ENCODE results near the gene BUB1B. TPM values are rescaled to one million over a fixed set of nuclear protein-coding genes. Genes with fewer than 3 reads are reported as not detected.
A peak's percentile ranks its signal among the peaks of the same experiment; 100 is the strongest.

The BUB1B gene
- polyA plus RNA-seq, 1 donor (not counting 4 experiments of a cell fraction or from before 2014, with no cell fraction given), result 19.7 TPM

GRCh38 chr15:40229316-40229715 lies 68.4 kb downstream of the BUB1B start:
- Histone ChIP-seq H3K4me1 (ENCODE audit: control insufficient read depth, extremely low read depth, insufficient read depth, low read length) (peaks cover 49% of the 10 kb centered on the region), H2AFZ (ENCODE audit: control insufficient read depth, low read length) (no peak overlapping the region), H3K79me2 (ENCODE audit: control insufficient read depth, insufficient read depth, low read length) (no peaks in the 10 kb centered on the region), H3K36me3 (ENCODE audit: control insufficient read depth in 2 of 2, extremely low read depth in 1 of 2, insufficient read depth in 2 of 2, low read length in 2 of 2) (peaks cover 0 to 2% of the 10 kb centered on the region in 2 experiments), H4K20me1 (ENCODE audit: control insufficient read depth, extremely low read depth, insufficient read depth, low read length) (no peaks in the 10 kb centered on the region), H3K4me3 (ENCODE audit: control insufficient read depth in 2 of 3, extremely low read depth in 1 of 3, insufficient read depth in 2 of 3, low read depth in 1 of 3, low read length in 3 of 3) (no peak overlapping the region), H3K4me2 (ENCODE audit: control insufficient read depth, extremely low read depth, insufficient read depth, low read depth, low read length) (no peak overlapping the region), H3K27me3 (ENCODE audit: control insufficient read depth, extremely low read depth, insufficient read depth, low read length) (no peaks in the 10 kb centered on the region), H3K9me3 (ENCODE audit: control insufficient read depth, low read depth, low read length) (no peaks in the 10 kb centered on the region), H3K27ac (ENCODE audit: control insufficient read depth, insufficient read depth, low read length) (no peak overlapping the region), H3K9ac (ENCODE audit: control insufficient read depth, extremely low read depth, insufficient read depth, low read length) (no peak overlapping the region), H3K9me1 (ENCODE audit: control insufficient read depth, extremely low read depth, insufficient read depth, low read length) (no peaks in the 10 kb centered on the region)
- dilution Hi-C loops (cut with MboI; ENCODE audit: extremely low pct_ligation_motif_present, low sequenced_read_pairs), result no loop called here
- TF ChIP-seq CTCF (optimal IDR thresholded peaks at IDR 0.05 in 1 of 3, IDR thresholded peaks at IDR 0.05 in 1 of 3, conservative IDR thresholded peaks at IDR 0.05 in 1 of 3; ENCODE audit: extremely low read depth in 1 of 3, insufficient read depth in 2 of 3, low read length in 3 of 3) (no peak), EZH2 (IDR thresholded peaks at IDR 0.05; ENCODE audit: low read length) (no peak)
- FAIRE-seq (peak; percentile 59), DNase-seq (ENCODE audit: low read depth, low spot score) (no peak)

DNA sequence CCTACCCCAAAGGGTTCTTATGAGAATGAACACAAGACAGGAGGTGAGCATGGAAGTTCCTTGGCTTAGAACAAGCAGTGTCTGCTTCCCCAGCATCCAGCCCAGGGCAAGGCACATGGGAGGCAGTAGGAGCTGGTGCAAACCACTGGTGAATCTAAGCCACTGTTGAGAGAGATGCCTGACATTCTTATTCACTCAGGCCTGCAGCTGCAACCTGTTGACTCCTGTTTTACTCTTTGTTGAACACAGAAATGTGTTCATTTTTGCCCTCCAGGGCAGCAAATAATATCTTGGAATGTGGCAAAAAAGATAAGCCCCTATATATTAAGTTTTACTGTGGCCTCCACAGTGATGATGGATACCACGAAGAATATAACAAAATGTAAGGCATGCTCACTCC lies 69.1 kb downstream of the BUB1B start:
- dilution Hi-C loops (cut with MboI; ENCODE audit: extremely low pct_ligation_motif_present, low sequenced_read_pairs), result no loop called here
- DNase-seq (ENCODE audit: low read depth, low spot score), result no peak
- Histone ChIP-seq H3K27me3 (ENCODE audit: control insufficient read depth, extremely low read depth, insufficient read depth, low read length) (no peaks in the 10 kb centered on the region), H4K20me1 (ENCODE audit: control insufficient read depth, extremely low read depth, insufficient read depth, low read length) (no peaks in the 10 kb centered on the region), H3K9me1 (ENCODE audit: control insufficient read depth, extremely low read depth, insufficient read depth, low read length) (no peaks in the 10 kb centered on the region), H3K4me1 (ENCODE audit: control insufficient read depth, extremely low read depth, insufficient read depth, low read length) (peaks cover 56% of the 10 kb centered on the region), H3K9ac (ENCODE audit: control insufficient read depth, extremely low read depth, insufficient read depth, low read length) (no peak overlapping the region), H3K27ac (ENCODE audit: control insufficient read depth, insufficient read depth, low read length) (no peak overlapping the region), H3K79me2 (ENCODE audit: control insufficient read depth, insufficient read depth, low read length) (no peaks in the 10 kb centered on the region), H2AFZ (ENCODE audit: control insufficient read depth, low read length) (no peak overlapping the region), H3K36me3 (ENCODE audit: control insufficient read depth in 2 of 2, extremely low read depth in 1 of 2, insufficient read depth in 2 of 2, low read length in 2 of 2) (peaks cover 0 to under 1% of the 10 kb centered on the region in 2 experiments), H3K4me2 (ENCODE audit: control insufficient read depth, extremely low read depth, insufficient read depth, low read depth, low read length) (no peak overlapping the region), H3K9me3 (ENCODE audit: control insufficient read depth, low read depth, low read length) (no peaks in the 10 kb centered on the region), H3K4me3 (ENCODE audit: control insufficient read depth in 2 of 3, extremely low read depth in 1 of 3, insufficient read depth in 2 of 3, low read depth in 1 of 3, low read length in 3 of 3) (no peak overlapping the region)
- TF ChIP-seq EZH2 (IDR thresholded peaks at IDR 0.05; ENCODE audit: low read length), result no peak
- peak; percentile 78 for FAIRE-seq

- no peak overlapping the region for H3K4me3 ChIP-seq (ENCODE audit: control insufficient read depth in 2 of 3, extremely low read depth in 1 of 3, insufficient read depth in 2 of 3, low read depth in 1 of 3, low read length in 3 of 3)
- no peak for DNase-seq (ENCODE audit: low read depth, low spot score)
- H3K9me3 ChIP-seq (ENCODE audit: control insufficient read depth, low read depth, low read length), result no peaks in the 10 kb centered on the region
- H3K4me1 ChIP-seq (ENCODE audit: control insufficient read depth, extremely low read depth, insufficient read depth, low read length), result peaks cover 63% of the 10 kb centered on the region
- no peaks in the 10 kb centered on the region for H3K27me3 ChIP-seq (ENCODE audit: control insufficient read depth, extremely low read depth, insufficient read depth, low read length)
- peak; percentile 81 for FAIRE-seq
- H3K4me2 ChIP-seq (ENCODE audit: control insufficient read depth, extremely low read depth, insufficient read depth, low read depth, low read length), result peak overlapping the region; percentile 40
- dilution Hi-C loops (cut with MboI; ENCODE audit: extremely low pct_ligation_motif_present, low sequenced_read_pairs), result no loop called here
- peak overlapping the region; percentile 81 for H2AFZ ChIP-seq (ENCODE audit: control insufficient read depth, low read length)
- H3K9me1 ChIP-seq (ENCODE audit: control insufficient read depth, extremely low read depth, insufficient read depth, low read length), result no peaks in the 10 kb centered on the region
- H3K79me2 ChIP-seq (ENCODE audit: control insufficient read depth, insufficient read depth, low read length), result no peaks in the 10 kb centered on the region
- TF ChIP-seq EZH2 (IDR thresholded peaks at IDR 0.05; ENCODE audit: low read length), result no peak
- TF ChIP-seq CTCF (optimal IDR thresholded peaks at IDR 0.05 in 1 of 3, IDR thresholded peaks at IDR 0.05 in 1 of 3, conservative IDR thresholded peaks at IDR 0.05 in 1 of 3; ENCODE audit: extremely low read depth in 1 of 3, insufficient read depth in 2 of 3, low read length in 3 of 3), result no peak
- peak overlapping the region; percentile 48 for H3K9ac ChIP-seq (ENCODE audit: control insufficient read depth, extremely low read depth, insufficient read depth, low read length)
- H4K20me1 ChIP-seq (ENCODE audit: control insufficient read depth, extremely low read depth, insufficient read depth, low read length), result no peaks in the 10 kb centered on the region
- H3K36me3 ChIP-seq (ENCODE audit: control insufficient read depth in 2 of 2, extremely low read depth in 1 of 2, insufficient read depth in 2 of 2, low read length in 2 of 2), result no peaks in the 10 kb centered on the region
- peak overlapping the region; percentile 57 for H3K27ac ChIP-seq (ENCODE audit: control insufficient read depth, insufficient read depth, low read length)
These were observed 71.8 kb downstream of the BUB1B start for GRCh38 chr15:40232625-40233070.

Measured in keratinocyte (primary cell).